ENCODE results near the gene PRELID1. TPM values are rescaled to one million over a fixed set of nuclear protein-coding genes. Genes with fewer than 3 reads are reported as not detected.
A peak's percentile ranks its signal among the peaks of the same experiment; 100 is the strongest.

PRELID1 gene
- total RNA-seq, 1 donor from 2014 or later: 196 TPM

DNA sequence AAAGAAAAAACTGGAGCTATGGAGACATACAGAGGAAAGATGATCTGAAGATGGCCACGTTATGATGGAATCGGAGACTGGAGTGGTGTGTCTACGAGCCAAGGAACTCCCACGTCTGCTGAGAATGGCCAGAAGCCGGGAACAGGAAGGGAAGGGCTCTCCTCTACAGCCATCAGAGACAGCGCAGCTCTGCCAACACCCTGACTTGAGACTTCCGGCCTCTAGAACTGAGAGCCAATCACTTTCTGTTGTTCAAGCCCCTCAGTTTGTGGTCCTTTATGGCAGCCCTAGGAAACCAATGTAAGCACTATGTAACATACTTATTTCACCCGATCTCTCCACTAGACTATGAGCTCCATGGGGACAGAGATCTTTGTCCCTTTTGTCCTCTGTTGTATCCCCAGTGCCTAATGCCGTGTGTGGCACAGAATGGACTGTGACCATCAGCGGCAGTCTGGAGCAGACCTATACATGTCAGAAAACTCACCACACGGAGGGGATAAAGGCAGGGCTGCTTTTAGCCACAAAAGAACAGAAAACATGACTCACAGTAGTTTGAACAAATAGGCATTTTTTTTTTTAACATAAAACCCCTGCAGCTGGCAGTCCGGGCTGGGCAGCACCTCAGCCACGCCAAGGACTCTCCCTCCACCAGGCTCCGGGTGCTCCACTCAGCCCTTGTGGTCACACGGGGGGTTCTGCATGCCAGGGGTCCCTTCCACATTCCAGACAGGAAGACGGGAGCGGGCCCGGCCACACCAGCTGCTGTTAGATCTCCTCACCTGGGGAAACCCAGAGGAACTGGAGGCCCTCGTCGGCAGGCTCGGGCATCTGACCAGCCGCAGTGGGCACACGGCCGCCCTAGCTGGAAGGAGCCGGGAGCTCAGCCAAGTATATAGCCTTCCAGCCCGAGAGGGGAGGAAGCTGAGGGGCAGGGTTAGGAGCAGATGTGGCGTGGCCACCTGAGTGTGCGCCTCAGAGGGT is 24.2 kb downstream of the PRELID1 start:
- peak overlapping the region; percentile 88 for H3K27ac Mint-ChIP-seq (ENCODE audit: unreplicated experiment)
- peaks cover 38% of the 10 kb centered on the region for H4K20me1 ChIP-seq (ENCODE audit: insufficient read depth, low read length)

DNA sequence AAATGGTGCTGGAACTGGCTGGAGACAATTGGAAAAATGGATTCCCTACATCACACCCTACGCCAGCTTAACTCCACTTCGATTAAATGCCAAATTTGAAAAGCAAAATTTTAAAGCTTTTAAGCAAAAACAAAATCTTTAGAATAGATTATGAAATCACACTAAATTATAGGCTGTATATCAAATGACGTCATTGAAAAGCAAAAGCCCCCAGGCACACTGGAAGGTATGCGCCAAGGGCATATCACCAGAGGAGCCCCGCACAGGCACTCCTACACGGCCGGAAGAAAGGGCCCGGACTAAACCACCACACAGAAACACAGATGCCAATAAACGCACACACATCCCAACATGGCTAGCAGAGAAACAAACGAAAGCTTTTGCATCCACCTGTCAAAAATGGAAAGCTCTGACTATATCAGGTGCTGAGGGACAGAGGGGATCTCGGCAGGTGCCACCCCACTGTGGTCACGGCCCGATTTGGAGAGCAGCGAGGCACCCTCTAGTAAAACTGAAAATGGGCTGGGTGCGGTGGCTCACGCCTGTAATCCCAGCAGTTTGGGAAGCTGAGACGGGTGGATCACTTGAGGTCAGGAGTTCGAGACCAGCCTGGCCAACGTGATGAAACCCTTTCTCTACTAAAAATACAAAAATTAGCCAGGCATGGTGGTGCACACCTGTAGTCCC is 25.1 kb downstream of the PRELID1 start:
- peaks cover 14% of the 10 kb centered on the region for H3K4me1 Mint-ChIP-seq (ENCODE audit: low read depth, unreplicated experiment)
- H3K36me3 Mint-ChIP-seq (ENCODE audit: low read depth, unreplicated experiment): peaks cover 16% of the 10 kb centered on the region

More for the DNA sequence above, 24.2 kb downstream of the PRELID1 start:
- peaks cover 14% of the 10 kb centered on the region for H3K4me1 Mint-ChIP-seq (ENCODE audit: low read depth, unreplicated experiment)
- H3K9me3 Mint-ChIP-seq (ENCODE audit: unreplicated experiment): no peaks in the 10 kb centered on the region
- DNase-seq (ENCODE audit: low read depth) (peak; percentile 75), FAIRE-seq (no peak)
- Histone ChIP-seq H3K9me3 (ENCODE audit: insufficient read depth, low read depth, low read length) (no peaks in the 10 kb centered on the region), H3K4me3 (ENCODE audit: insufficient read depth, low read depth, low read length) (no peak overlapping the region), H3K79me2 (ENCODE audit: insufficient read depth, low read length) (peaks cover 4% of the 10 kb centered on the region), H3K27ac (ENCODE audit: low read depth, low read length) (peak overlapping the region; percentile 61), H2AFZ (ENCODE audit: low read depth, low read length) (peak overlapping the region; percentile 74), H3K9ac (ENCODE audit: low read length) (peak overlapping the region; percentile 65), H3K4me1 (ENCODE audit: insufficient read depth, low read length) (peaks cover 21% of the 10 kb centered on the region), H3K27me3 (ENCODE audit: insufficient read depth, low read length) (no peaks in the 10 kb centered on the region), H3K36me3 (ENCODE audit: insufficient read depth, low read length) (peaks cover 2% of the 10 kb centered on the region), H3K4me2 (ENCODE audit: low read length) (peak overlapping the region; percentile 79)
- H3K36me3 Mint-ChIP-seq (ENCODE audit: low read depth, unreplicated experiment): peaks cover 15% of the 10 kb centered on the region
- no peaks in the 10 kb centered on the region for H3K27me3 Mint-ChIP-seq (ENCODE audit: low read depth, unreplicated experiment)
- TF ChIP-seq, protein P1, sequence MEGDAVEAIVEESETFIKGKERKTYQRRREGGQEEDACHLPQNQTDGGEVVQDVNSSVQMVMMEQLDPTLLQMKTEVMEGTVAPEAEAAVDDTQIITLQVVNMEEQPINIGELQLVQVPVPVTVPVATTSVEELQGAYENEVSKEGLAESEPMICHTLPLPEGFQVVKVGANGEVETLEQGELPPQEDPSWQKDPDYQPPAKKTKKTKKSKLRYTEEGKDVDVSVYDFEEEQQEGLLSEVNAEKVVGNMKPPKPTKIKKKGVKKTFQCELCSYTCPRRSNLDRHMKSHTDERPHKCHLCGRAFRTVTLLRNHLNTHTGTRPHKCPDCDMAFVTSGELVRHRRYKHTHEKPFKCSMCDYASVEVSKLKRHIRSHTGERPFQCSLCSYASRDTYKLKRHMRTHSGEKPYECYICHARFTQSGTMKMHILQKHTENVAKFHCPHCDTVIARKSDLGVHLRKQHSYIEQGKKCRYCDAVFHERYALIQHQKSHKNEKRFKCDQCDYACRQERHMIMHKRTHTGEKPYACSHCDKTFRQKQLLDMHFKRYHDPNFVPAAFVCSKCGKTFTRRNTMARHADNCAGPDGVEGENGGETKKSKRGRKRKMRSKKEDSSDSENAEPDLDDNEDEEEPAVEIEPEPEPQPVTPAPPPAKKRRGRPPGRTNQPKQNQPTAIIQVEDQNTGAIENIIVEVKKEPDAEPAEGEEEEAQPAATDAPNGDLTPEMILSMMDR (IDR thresholded peaks at IDR 0.05; ENCODE audit: insufficient read depth, low read depth, low read length): no peak
- no peak for TF ChIP-seq EZH2 (IDR thresholded peaks at IDR 0.05; ENCODE audit: insufficient read depth, low read length)
- H3K4me3 Mint-ChIP-seq (ENCODE audit: unreplicated experiment): no peak overlapping the region

More for the DNA sequence above, 25.1 kb downstream of the PRELID1 start:
- TF ChIP-seq, protein P1 (IDR thresholded peaks at IDR 0.05; ENCODE audit: insufficient read depth, low read depth, low read length): no peak
- no peak for TF ChIP-seq EZH2 (IDR thresholded peaks at IDR 0.05; ENCODE audit: insufficient read depth, low read length)
- DNase-seq (ENCODE audit: low read depth): no peak
- H3K4me2 ChIP-seq (ENCODE audit: low read length): peak overlapping the region; percentile 79
- H3K79me2 ChIP-seq (ENCODE audit: insufficient read depth, low read length): peaks cover 7% of the 10 kb centered on the region
- Mint-ChIP-seq H3K27ac (ENCODE audit: unreplicated experiment) (no peak overlapping the region), H3K9me3 (ENCODE audit: unreplicated experiment) (no peaks in the 10 kb centered on the region), H3K4me3 (ENCODE audit: unreplicated experiment) (no peak overlapping the region), H3K27me3 (ENCODE audit: low read depth, unreplicated experiment) (no peaks in the 10 kb centered on the region)
- no peak overlapping the region for H2AFZ ChIP-seq (ENCODE audit: low read depth, low read length)
- no peaks in the 10 kb centered on the region for H3K9me3 ChIP-seq (ENCODE audit: insufficient read depth, low read depth, low read length)
- H3K9ac ChIP-seq (ENCODE audit: low read length): peak overlapping the region; percentile 27
- H3K27me3 ChIP-seq (ENCODE audit: insufficient read depth, low read length): no peaks in the 10 kb centered on the region
- H3K4me1 ChIP-seq (ENCODE audit: insufficient read depth, low read length): peaks cover 21% of the 10 kb centered on the region
- FAIRE-seq: no peak
- no peak overlapping the region for H3K27ac ChIP-seq (ENCODE audit: low read depth, low read length)
- H3K4me3 ChIP-seq (ENCODE audit: insufficient read depth, low read depth, low read length): no peak overlapping the region
- peaks cover 6% of the 10 kb centered on the region for H3K36me3 ChIP-seq (ENCODE audit: insufficient read depth, low read length)
- peaks cover 43% of the 10 kb centered on the region for H4K20me1 ChIP-seq (ENCODE audit: insufficient read depth, low read length)

All from astrocyte (in vitro differentiated cells and primary cell).